Naive thymus-derived CD4-positive, alpha-beta T cell (primary cell): Measurements from ENCODE around the gene HLA-DOB. TPM values are rescaled to one million over a fixed set of nuclear protein-coding genes. Genes with fewer than 3 reads are reported as not detected.
"Not testable (repeated sequence)": the region's sequence is repeated elsewhere in the genome, so short reads cannot be mapped to it uniquely, and the experiment has no call there.

ENCODE experiments used
- ATAC-seq: fragments of 150-1000 bp; cut with Tn5 transposase; 2 replicates; pipeline ENCODE4 v1.10.0; 2021; ENCODE audit warnings: mild to moderate bottlenecking, moderate library complexity
- CTCF ChIA-PET: fragments of 350-600 bp; sonication (Branson Sonifier 250); formaldehyde crosslinking; loops from one replicate; lab custom pipeline; 2021; ENCODE audit warnings: antibody characterized with exemption; lab: Charles Lee
- POLR2A ChIA-PET: fragments of 350-600 bp; sonication (Branson Sonifier 250); formaldehyde crosslinking; loops from one replicate; lab custom pipeline; 2021; ENCODE audit warnings: antibody characterized with exemption, inconsistent platforms; lab: Charles Lee
- DNase-seq, 9 donors: peaks; one replicate each; pipeline versions ENCODE4 v3.0.0 to v3.0.0-alpha.2; 2020 to 2022; ENCODE audit warnings: mixed read lengths in 1 of 9
- H3K27ac ChIP-seq: one replicate; pipeline ENCODE4 v1.7.0; 2013; ENCODE audit warnings: mild to moderate bottlenecking, low read depth, low read length, moderate library complexity
- H3K27me3 ChIP-seq, 2 donors: one replicate each; pipeline ENCODE4 v1.7.0; 2013; ENCODE audit warnings: low read length in 2 of 2, mild to moderate bottlenecking in 2 of 2, moderate library complexity in 2 of 2; ENCODE audit not compliant: control insufficient read depth in 2 of 2, insufficient read depth in 2 of 2
- H3K36me3 ChIP-seq, 3 experiments: 1 replicate in 2 of 3; 2 replicates in 1 of 3; pipeline ENCODE4 v1.7.0; 2013; ENCODE audit warnings: low read length in 3 of 3, mild to moderate bottlenecking in 3 of 3, moderate library complexity in 1 of 3; ENCODE audit not compliant: insufficient read depth in 3 of 3, control insufficient read depth in 2 of 3
- H3K4me1 ChIP-seq, 2 donors: one replicate each; pipeline ENCODE4 v1.7.0; 2013; ENCODE audit warnings: low read length in 2 of 2, mild to moderate bottlenecking in 2 of 2, moderate library complexity in 1 of 2; ENCODE audit not compliant: control insufficient read depth in 2 of 2, insufficient read depth in 2 of 2
- H3K4me3 ChIP-seq: 2 replicates; pipeline ENCODE4 v1.7.0; 2013; ENCODE audit warnings: mild to moderate bottlenecking, low read length
- H3K9me3 ChIP-seq, 3 experiments: 1 replicate in 2 of 3; 2 replicates in 1 of 3; pipeline ENCODE4 v1.7.0; 2013; ENCODE audit warnings: low read length in 3 of 3; ENCODE audit not compliant: control insufficient read depth in 2 of 3
- H3K27ac Mint-ChIP-seq, 9 donors: one replicate each; pipeline ENCODE4 v1.8.0; 2020 to 2022; ENCODE audit warnings: mixed read lengths in 9 of 9, mild to moderate bottlenecking in 8 of 9, moderate library complexity in 5 of 9, inconsistent platforms in 2 of 9
- H3K27me3 Mint-ChIP-seq, 5 donors: one replicate each; pipeline ENCODE4 v1.8.0; 2021 to 2022; ENCODE audit warnings: mixed read lengths in 5 of 5, mild to moderate bottlenecking in 1 of 5
- H3K36me3 Mint-ChIP-seq, 5 donors: one replicate each; pipeline ENCODE4 v1.8.0; 2020 to 2022; ENCODE audit warnings: mixed read lengths in 5 of 5, mild to moderate bottlenecking in 3 of 5, inconsistent platforms in 1 of 5
- H3K4me1 Mint-ChIP-seq, 7 donors: one replicate each; pipeline ENCODE4 v1.8.0; 2020 to 2022; ENCODE audit warnings: mixed read lengths in 7 of 7, mild to moderate bottlenecking in 3 of 7, inconsistent platforms in 1 of 7
- H3K4me3 Mint-ChIP-seq, 10 donors: one replicate each; pipeline ENCODE4 v1.8.0; 2020 to 2022; ENCODE audit warnings: mild to moderate bottlenecking in 10 of 10, mixed read lengths in 10 of 10, moderate library complexity in 6 of 10, inconsistent platforms in 2 of 10
- H3K9me3 Mint-ChIP-seq, 11 donors: one replicate each; pipeline ENCODE4 v1.8.0; 2020 to 2022; ENCODE audit warnings: mixed read lengths in 11 of 11, mild to moderate bottlenecking in 4 of 11, inconsistent platforms in 1 of 11, moderate library complexity in 1 of 11
- intact Hi-C, 2 donors: fragments of 100-400 bp; cut with micrococcal nuclease; formaldehyde crosslinking; loops; one replicate each; pipeline ENCODE4 v1.15.1; 2023
- polyA plus RNA-seq, 2 donors: library from polyadenylated mRNA; unstranded; fragments of 300-500 nt; fragmentation: Illumina TruSeq; gene quantifications; one replicate each; pipeline ENCODE4 v1.2.3, GENCODE V29; 2021
- total RNA-seq, 6 experiments: library from RNA in 5 of 6; stranded (reverse) in 5 of 6; gene quantifications; 1 replicate in 5 of 6; 2 replicates in 1 of 6; pipeline ENCODE4 v1.2.3 and lab custom pipeline; 2021 to 2026

HLA-DOB gene
- total and polyA plus RNA-seq, 7 experiments from 2014 or later = 0.48 to 7.7 (median 2.3) TPM

DNA sequence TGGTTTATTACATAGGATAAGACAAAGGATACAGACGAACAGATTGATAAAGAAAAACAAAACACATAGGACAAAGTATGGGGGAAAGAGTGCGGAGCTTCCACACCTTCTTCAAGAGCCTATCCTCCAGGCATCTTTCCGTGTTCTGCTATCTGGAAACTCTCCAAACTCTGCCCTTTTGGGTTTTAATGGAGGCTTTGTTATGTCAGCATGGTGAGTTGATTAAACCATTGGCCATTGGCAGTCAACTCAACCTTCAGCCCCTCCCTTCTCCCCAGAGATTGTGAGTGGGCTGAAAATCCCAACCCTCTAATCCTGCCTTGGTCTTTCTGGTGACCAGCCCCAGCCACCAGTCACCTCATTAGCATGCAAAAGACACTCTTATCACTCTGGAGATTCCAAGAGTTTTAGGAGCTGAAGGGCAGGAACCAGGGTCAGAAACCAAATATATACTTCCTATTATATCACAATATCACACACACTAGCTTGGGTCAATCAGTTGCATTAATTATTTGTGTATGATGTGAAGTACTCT, 23.8 kb downstream of the HLA-DOB start:
- H3K36me3 ChIP-seq = no peaks in the 10 kb centered on the region
- H3K4me3 ChIP-seq = no peak overlapping the region
- H3K27ac Mint-ChIP-seq = no peak overlapping the region
- ATAC-seq = no peak
- H3K4me1 Mint-ChIP-seq = peaks cover 15 to 35% (median 27%) of the 10 kb centered on the region in 7 donors
- no peak overlapping the region for H3K27ac ChIP-seq
- POLR2A ChIA-PET = interaction anchor here (0.7 to 0.8 kb wide), 2 partner anchors 9 to 378 kb away, joined by 3 read pairs; no protein-coding TSS in a partner anchor
- no peaks in the 10 kb centered on the region for H3K9me3 ChIP-seq
- CTCF ChIA-PET = interaction anchor here (0.7 to 3.3 kb wide), 5 partner anchors 45 to 547 kb away, joined by 3 to 23 read pairs (median 4); partner anchors contain the start of gene TAP2
- H3K4me1 ChIP-seq = peaks cover 5 to 16% of the 10 kb centered on the region in 2 donors
- H3K36me3 Mint-ChIP-seq = no peaks in the 10 kb centered on the region
- no peak overlapping the region for H3K4me3 Mint-ChIP-seq
- H3K9me3 Mint-ChIP-seq = peaks cover 0 to 3% (median 0%) of the 10 kb centered on the region in 11 donors
- peaks cover 0 to 74% (median 16%) of the 10 kb centered on the region in 5 donors for H3K27me3 Mint-ChIP-seq
- peaks cover 0 to 5% of the 10 kb centered on the region in 2 donors for H3K27me3 ChIP-seq
- no peak for DNase-seq
- intact Hi-C loops = loop anchor here in 1 of 2 donors (10.0 kb wide), 1 partner anchor 548 kb away; no protein-coding TSS in a partner anchor

DNA sequence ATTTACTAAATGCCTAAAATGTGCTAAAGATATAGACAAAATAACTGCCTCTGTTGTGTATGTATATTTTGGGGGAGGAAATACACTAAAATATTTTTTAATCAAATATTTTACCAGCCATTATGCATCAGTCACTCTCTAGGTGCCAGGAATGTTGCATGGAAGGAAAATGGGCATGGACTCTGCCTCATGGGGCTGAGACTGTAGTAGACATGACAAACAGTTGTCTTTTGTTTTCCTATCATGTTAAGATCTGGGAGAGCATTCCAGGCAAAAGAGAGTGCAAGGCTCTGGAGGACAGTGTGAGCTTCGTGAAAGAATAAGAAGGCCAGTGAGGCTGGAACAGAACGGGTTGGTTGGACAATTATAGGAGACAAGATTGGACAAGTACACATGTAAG, 26.5 kb downstream of the HLA-DOB start:
- H3K27ac ChIP-seq = no peak overlapping the region
- Mint-ChIP-seq H3K4me3 (no peak overlapping the region), H3K27ac (no peak overlapping the region), H3K36me3 (no peaks in the 10 kb centered on the region), H3K4me1 (peaks cover 15 to 19% (median 16%) of the 10 kb centered on the region in 7 donors), H3K27me3 (peaks cover 13 to 85% (median 28%) of the 10 kb centered on the region in 5 donors), H3K9me3 (no peaks in the 10 kb centered on the region)
- peaks cover 0 to 5% of the 10 kb centered on the region in 2 donors for H3K27me3 ChIP-seq
- POLR2A ChIA-PET = interaction anchor here (0.7 kb wide), 1 partner anchor 20 kb away, joined by 3 read pairs; no protein-coding TSS in a partner anchor
- H3K36me3 ChIP-seq = no peaks in the 10 kb centered on the region
- H3K9me3 ChIP-seq = no peaks in the 10 kb centered on the region
- H3K4me1 ChIP-seq = peaks cover 0 to 12% of the 10 kb centered on the region in 2 donors
- CTCF ChIA-PET = no interaction called here
- DNase-seq (no peak), ATAC-seq (no peak)
- intact Hi-C loops = loop anchor here in 1 of 2 donors (10.0 kb wide), 1 partner anchor 546 kb away; no protein-coding TSS in a partner anchor
- no peak overlapping the region for H3K4me3 ChIP-seq

DNA sequence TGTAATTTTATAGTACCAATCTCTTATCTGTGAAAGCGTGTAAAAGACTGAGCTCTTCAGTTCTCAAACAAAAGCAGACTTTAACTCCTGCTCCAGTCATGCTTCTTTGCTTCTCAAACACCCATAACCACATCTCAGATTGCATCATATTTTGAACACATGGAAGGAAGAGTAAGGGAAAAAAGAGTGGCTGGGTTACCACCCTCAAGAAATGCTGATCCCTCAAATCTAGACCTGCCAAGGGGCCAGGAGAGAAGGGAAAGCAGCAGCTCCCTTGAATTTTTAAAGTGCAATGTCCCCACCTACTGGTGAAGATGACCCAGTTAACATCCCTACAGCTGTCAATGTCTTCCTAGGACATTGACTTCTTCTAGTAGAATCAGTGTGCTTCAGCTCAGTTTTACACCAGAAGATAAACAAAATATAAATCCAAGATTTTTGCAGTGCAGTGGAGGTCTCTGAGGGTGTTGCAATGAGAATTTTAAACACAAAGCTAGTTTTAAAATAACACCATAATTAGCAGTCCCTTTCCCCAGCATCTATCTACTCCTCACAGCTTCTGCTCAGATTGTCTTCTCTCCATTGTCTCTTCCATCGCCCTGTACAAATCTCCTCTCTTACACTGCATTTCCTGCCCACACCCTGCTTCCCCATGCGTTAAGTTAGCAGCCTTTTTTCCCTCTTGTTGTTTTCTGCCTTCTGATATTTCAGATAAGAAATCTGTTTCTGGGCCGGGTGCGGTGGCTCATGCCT, 30.8 kb downstream of the HLA-DOB start:
- ChIA-PET CTCF (interaction anchor here (0.5 to 3.7 kb wide), 12 partner anchors 9 to 380 kb away, joined by 3 to 39 read pairs (median 4); no protein-coding TSS in a partner anchor), POLR2A (no interaction called here)
- no peak overlapping the region for H3K27ac ChIP-seq
- intact Hi-C loops = loop anchor here (1.0 to 5.0 kb wide), 4 partner anchors 82 to 373 kb away; no protein-coding TSS in a partner anchor
- no peak overlapping the region for H3K4me3 ChIP-seq
- H3K4me1 Mint-ChIP-seq = peaks cover 0 to 2% (median 0%) of the 10 kb centered on the region in 7 donors
- no peaks in the 10 kb centered on the region for H3K36me3 ChIP-seq
- H3K9me3 ChIP-seq = no peaks in the 10 kb centered on the region
- no peaks in the 10 kb centered on the region for H3K4me1 ChIP-seq
- peaks cover 13 to 68% (median 21%) of the 10 kb centered on the region in 5 donors for H3K27me3 Mint-ChIP-seq
- peaks cover 0 to 10% (median 0%) of the 10 kb centered on the region in 5 donors for H3K36me3 Mint-ChIP-seq
- peaks cover 0 to 19% (median 6%) of the 10 kb centered on the region in 11 donors for H3K9me3 Mint-ChIP-seq
- no peak overlapping the region for H3K4me3 Mint-ChIP-seq
- ATAC-seq = peak; percentile 76
- no peak overlapping the region for H3K27ac Mint-ChIP-seq
- DNase-seq = peak in 6 of 9 donors; percentile 28 to 54 (median 36)
- H3K27me3 ChIP-seq = no peaks in the 10 kb centered on the region

DNA sequence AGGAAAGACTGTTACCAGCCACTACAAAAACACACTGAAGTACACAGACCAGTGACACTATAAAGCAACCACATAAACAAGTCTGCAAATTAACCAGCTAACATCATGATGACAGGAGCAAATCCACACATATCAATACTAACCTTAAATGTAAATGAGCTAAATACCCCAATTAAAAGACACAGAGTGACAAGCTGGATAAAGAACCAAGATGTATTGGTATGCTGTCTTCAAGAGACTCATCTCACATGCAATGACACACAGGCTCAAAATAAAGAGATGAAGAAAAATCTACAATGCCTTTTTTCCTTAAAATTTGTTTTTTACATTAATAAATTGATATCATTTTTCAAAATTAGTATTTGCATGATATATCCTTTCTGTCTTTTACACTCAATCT, 33.9 kb downstream of the HLA-DOB start:
- H3K9me3 ChIP-seq, ATAC-seq, H3K27ac ChIP-seq, DNase-seq, intact Hi-C loops, H3K4me1 ChIP-seq, POLR2A ChIA-PET, H3K27me3 ChIP-seq, H3K4me3 ChIP-seq, H3K36me3 Mint-ChIP-seq, H3K4me1 Mint-ChIP-seq, H3K27ac Mint-ChIP-seq, H3K4me3 Mint-ChIP-seq, H3K36me3 ChIP-seq: not testable (repeated sequence)
- H3K27me3 Mint-ChIP-seq = peaks cover 13 to 69% (median 21%) of the 10 kb centered on the region in 5 donors
- H3K9me3 Mint-ChIP-seq = peaks cover 0 to 19% (median 6%) of the 10 kb centered on the region in 11 donors
- CTCF ChIA-PET = interaction anchor here (1.0 kb wide), 1 partner anchor 369 kb away, joined by 3 read pairs; no protein-coding TSS in a partner anchor

DNA sequence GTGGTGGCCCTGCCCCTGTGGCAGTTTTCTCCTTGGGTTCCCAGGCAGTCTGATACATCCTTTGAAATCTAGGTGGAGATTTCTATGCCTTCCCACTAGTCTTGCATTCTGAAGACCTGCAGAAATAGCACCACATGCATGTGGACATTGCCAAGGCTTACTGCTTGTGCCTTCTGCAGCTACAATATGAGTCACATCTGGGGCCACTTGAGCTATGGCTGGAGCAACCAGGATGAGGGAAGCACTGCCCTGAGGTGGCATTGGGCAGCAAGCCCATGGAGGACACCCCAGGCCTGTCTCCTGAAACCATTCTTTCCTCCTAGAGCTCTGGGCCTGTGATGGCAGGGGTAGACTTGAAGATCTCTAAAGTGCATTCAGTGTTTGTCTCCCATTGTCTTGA, 37.8 kb downstream of the HLA-DOB start:
- ChIA-PET POLR2A (no interaction called here), CTCF (no interaction called here)
- H3K27me3 ChIP-seq = no peaks in the 10 kb centered on the region
- no peak overlapping the region for H3K27ac ChIP-seq
- Mint-ChIP-seq H3K27me3 (peaks cover 0 to 69% (median 8%) of the 10 kb centered on the region in 5 donors), H3K9me3 (peaks cover 0 to 19% (median 6%) of the 10 kb centered on the region in 11 donors), H3K36me3 (peaks cover 0 to 10% (median 0%) of the 10 kb centered on the region in 5 donors), H3K27ac (no peak overlapping the region), H3K4me1 (no peaks in the 10 kb centered on the region), H3K4me3 (no peak overlapping the region)
- intact Hi-C loops = no loop called here
- no peaks in the 10 kb centered on the region for H3K9me3 ChIP-seq
- no peak overlapping the region for H3K4me3 ChIP-seq
- H3K36me3 ChIP-seq = no peaks in the 10 kb centered on the region
- no peak for ATAC-seq
- H3K4me1 ChIP-seq = no peaks in the 10 kb centered on the region
- DNase-seq = no peak

DNA sequence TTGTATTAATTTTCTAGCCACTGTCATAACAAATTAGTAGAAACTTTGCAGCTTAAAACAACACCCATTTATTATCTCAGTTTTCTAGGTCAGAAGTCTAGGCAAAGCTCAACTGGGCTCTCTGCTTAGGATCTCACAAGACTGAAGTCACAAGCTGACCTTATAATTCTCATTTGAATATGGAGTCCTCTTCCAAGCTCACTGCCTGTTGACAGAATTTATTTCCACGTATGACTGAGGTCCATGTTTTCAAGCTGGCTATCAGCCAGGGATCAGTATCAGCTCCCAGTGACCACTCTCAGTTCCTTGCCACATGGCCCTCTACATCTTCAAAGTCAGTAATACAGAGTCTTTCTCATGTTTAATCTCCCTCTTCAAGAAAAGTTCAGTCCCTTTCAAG, 41.7 kb downstream of the HLA-DOB start:
- ATAC-seq (no peak), DNase-seq (no peak)
- no peaks in the 10 kb centered on the region for H3K4me1 Mint-ChIP-seq
- POLR2A ChIA-PET = no interaction called here
- CTCF ChIA-PET = no interaction called here
- H3K4me3 ChIP-seq = no peak overlapping the region
- H3K27ac Mint-ChIP-seq = no peak overlapping the region
- no peak overlapping the region for H3K4me3 Mint-ChIP-seq
- no peaks in the 10 kb centered on the region for H3K36me3 ChIP-seq
- H3K9me3 ChIP-seq = no peaks in the 10 kb centered on the region
- no peak overlapping the region for H3K27ac ChIP-seq
- peaks cover 0 to 1% of the 10 kb centered on the region in 2 donors for H3K27me3 ChIP-seq
- no peaks in the 10 kb centered on the region for H3K9me3 Mint-ChIP-seq
- no peaks in the 10 kb centered on the region for H3K4me1 ChIP-seq
- intact Hi-C loops = no loop called here
- no peaks in the 10 kb centered on the region for H3K36me3 Mint-ChIP-seq
- H3K27me3 Mint-ChIP-seq = peaks cover 22 to 69% (median 27%) of the 10 kb centered on the region in 5 donors
